Measurements from ENCODE around the gene NUPR1.
"Not testable (repeated sequence)": the region's sequence is repeated elsewhere in the genome, so short reads cannot be mapped to it uniquely, and the experiment has no call there.

NUPR1 gene

GRCh38 chr16:28526201-28527099, 12.3 kb downstream of the NUPR1 start:
- no peak for DNase-seq

- no peak for DNase-seq
Measured at GRCh38 chr16:28524681-28525171, 14.0 kb downstream of the NUPR1 start.

- DNase-seq = no peak
Measured at GRCh38 chr16:28522792-28523191, 16.0 kb downstream of the NUPR1 start.

- no peak for DNase-seq
Measured at GRCh38 chr16:28521436-28521835, 17.3 kb downstream of the NUPR1 start.

- DNase-seq = no peak
Measured at GRCh38 chr16:28520672-28521071, 18.1 kb downstream of the NUPR1 start.

GRCh38 chr16:28514246-28514645, 24.5 kb downstream of the NUPR1 start:
- no peak for DNase-seq

- no peak for DNase-seq
Measured at GRCh38 chr16:28513484-28514181, 25.1 kb downstream of the NUPR1 start.

GRCh38 chr16:28511801-28512789, 26.7 kb downstream of the NUPR1 start:
- DNase-seq = no peak

- DNase-seq = no peak
Measured at GRCh38 chr16:28511031-28511430, 27.7 kb downstream of the NUPR1 start.

- no peak for DNase-seq
Measured at GRCh38 chr16:28505489-28506137, 33.2 kb downstream of the NUPR1 start.

GRCh38 chr16:28504707-28505404, 33.9 kb downstream of the NUPR1 start:
- DNase-seq = no peak

GRCh38 chr16:28503470-28504259, 35.1 kb downstream of the NUPR1 start:
- DNase-seq = no peak

GRCh38 chr16:28502290-28502689, 36.5 kb downstream of the NUPR1 start:
- no peak for DNase-seq

- no peak for DNase-seq
Measured at GRCh38 chr16:28501258-28502232, 37.2 kb downstream of the NUPR1 start.

GRCh38 chr16:28500476-28501180, 38.1 kb downstream of the NUPR1 start:
- not testable (repeated sequence) for DNase-seq

GRCh38 chr16:28499854-28500253, 38.9 kb downstream of the NUPR1 start:
- no peak for DNase-seq

GRCh38 chr16:28498666-28499381, 40.0 kb downstream of the NUPR1 start:
- DNase-seq = no peak

Data from NCI-H345 (cell line).